Breast epithelium (tissue), 4 donors: ENCODE data around the gene FRMD4A. TPM values are rescaled to one million over a fixed set of nuclear protein-coding genes. Genes with fewer than 3 reads are reported as not detected.
"Not testable (repeated sequence)": the region's sequence is repeated elsewhere in the genome, so short reads cannot be mapped to it uniquely, and the experiment has no call there.

Source experiments
- DNase-seq, 2 donors: peaks; one replicate each; pipeline ENCODE4 v3.0.0-alpha.2; 2019; ENCODE audit warnings: low spot score in 2 of 2
- H3K27ac ChIP-seq, 2 donors: fragments of 200-600 bp; sonication (generic) in 1 of 2; one replicate each; pipeline ENCODE4 v1.5.1; 2016 to 2019; ENCODE audit warnings: mild to moderate bottlenecking in 1 of 2
- H3K27me3 ChIP-seq, 2 donors: fragments of 200-600 bp; sonication (generic) in 1 of 2; one replicate each; pipeline versions ENCODE4 v1.5.1 to v1.6.0; 2017 to 2019; ENCODE audit warnings: control low read depth in 1 of 2, mild to moderate bottlenecking in 1 of 2
- H3K36me3 ChIP-seq: fragments of 200-600 bp; one replicate; pipeline ENCODE4 v1.5.1; 2019
- H3K4me1 ChIP-seq, 2 donors: fragments of 200-600 bp; sonication (generic); one replicate each; pipeline ENCODE4 v1.5.1; 2016 to 2019; ENCODE audit warnings: control low read depth in 1 of 2
- H3K4me3 ChIP-seq, 3 donors: fragments of 200-600 bp; sonication (generic); 1 replicate in 2 of 3; 2 replicates in 1 of 3; pipeline ENCODE4 v1.5.1; 2016 to 2019; ENCODE audit warnings: mild to moderate bottlenecking in 3 of 3, moderate library complexity in 2 of 3
- H3K9me3 ChIP-seq, 2 donors: fragments of 200-600 bp; sonication (generic) in 1 of 2; one replicate each; pipeline ENCODE4 v1.5.1; 2016 to 2019; ENCODE audit warnings: control low read depth in 1 of 2
- CTCF ChIP-seq, 3 donors: fragments of 450-650 bp; IDR thresholded peaks; one replicate each; pipeline ENCODE4 v1.5.1; 2016 to 2017; ENCODE audit warnings: antibody characterized with exemption in 3 of 3, mild to moderate bottlenecking in 3 of 3, moderate library complexity in 3 of 3
- POLR2A ChIP-seq: fragments of 450-650 bp; IDR thresholded peaks from one replicate; pipeline ENCODE4 v1.6.1; 2016; ENCODE audit warnings: antibody characterized with exemption, mild to moderate bottlenecking, moderate library complexity
- POLR2AphosphoS5 ChIP-seq, 3 donors: sonication (generic); formaldehyde crosslinking; IDR thresholded peaks; one replicate each; pipeline ENCODE4 v1.6.1; 2017; ENCODE audit warnings: antibody characterized with exemption in 3 of 3
- intact Hi-C: fragments of 100-400 bp; cut with DNase I; formaldehyde crosslinking; loops from one replicate; pipeline ENCODE4 v1.15.1; 2023; ENCODE audit warnings: low total_unique reads
- total RNA-seq, 3 donors: library from RNA; depleted of rRNA; stranded (reverse); fragments of >200 nt; gene quantifications; one replicate each; pipeline ENCODE4 v1.1.0, GENCODE V29; 2016

FRMD4A gene
- total RNA-seq, 3 donors from 2014 or later: 27.5 to 107 (median 34.4) TPM

- DNase-seq: no peak
- intact Hi-C loops: no loop called here
- Histone ChIP-seq H3K27me3 (no peaks in the 10 kb centered on the region), H3K4me3 (no peak overlapping the region), H3K27ac (no peak overlapping the region), H3K36me3 (no peaks in the 10 kb centered on the region), H3K9me3 (no peaks in the 10 kb centered on the region), H3K4me1 (peaks cover 0 to 10% of the 10 kb centered on the region in 2 donors)
- TF ChIP-seq POLR2A (no peak), POLR2AphosphoS5 (IDR thresholded peaks at IDR 0.05) (no peak), CTCF (IDR thresholded peaks at IDR 0.05) (no peak)
These were observed 614.3 kb downstream of the FRMD4A start for GRCh38 chr10:13716081-13717071.

- H3K4me1 ChIP-seq: not testable (repeated sequence)
These were observed 615.1 kb downstream of the FRMD4A start for GRCh38 chr10:13715596-13715995.

GRCh38 chr10:13715100-13715499 lies 615.6 kb downstream of the FRMD4A start:
- no peak for DNase-seq
- H3K4me3 ChIP-seq: no peak overlapping the region
- intact Hi-C loops: no loop called here
- no peaks in the 10 kb centered on the region for H3K9me3 ChIP-seq
- H3K4me1 ChIP-seq: peaks cover 0 to 10% of the 10 kb centered on the region in 2 donors
- no peaks in the 10 kb centered on the region for H3K36me3 ChIP-seq
- no peak for TF ChIP-seq CTCF (IDR thresholded peaks at IDR 0.05)
- TF ChIP-seq POLR2AphosphoS5 (IDR thresholded peaks at IDR 0.05): no peak
- no peak for TF ChIP-seq POLR2A
- H3K27me3 ChIP-seq: no peaks in the 10 kb centered on the region
- no peak overlapping the region for H3K27ac ChIP-seq

More at GRCh38 chr10:13715596-13715995, 615.1 kb downstream of the FRMD4A start:
- intact Hi-C loops, H3K9me3 ChIP-seq, H3K36me3 ChIP-seq, DNase-seq, H3K27ac ChIP-seq, H3K27me3 ChIP-seq, H3K4me3 ChIP-seq: not testable (repeated sequence)

- no peaks in the 10 kb centered on the region for H3K27me3 ChIP-seq
- peak overlapping the region in 1 of 2 donors; percentile 69 for H3K27ac ChIP-seq
- peaks cover 4 to 6% of the 10 kb centered on the region in 2 donors for H3K4me1 ChIP-seq
- H3K9me3 ChIP-seq: no peaks in the 10 kb centered on the region
- H3K4me3 ChIP-seq: no peak overlapping the region
- intact Hi-C loops: no loop called here
- no peak for DNase-seq
- no peaks in the 10 kb centered on the region for H3K36me3 ChIP-seq
- TF ChIP-seq POLR2A (no peak), CTCF (IDR thresholded peaks at IDR 0.05) (no peak), POLR2AphosphoS5 (IDR thresholded peaks at IDR 0.05) (peak in 1 of 3 donors; percentile 43)
These were observed 617.7 kb downstream of the FRMD4A start for GRCh38 chr10:13712837-13713581.

- H3K27ac ChIP-seq: peak overlapping the region in 1 of 2 donors; percentile 69
These were observed 618.3 kb downstream of the FRMD4A start for GRCh38 chr10:13712476-13712836.

More at GRCh38 chr10:13712476-13712836, 618.3 kb downstream of the FRMD4A start:
- intact Hi-C loops: no loop called here
- H3K9me3 ChIP-seq: no peaks in the 10 kb centered on the region
- no peak for DNase-seq
- peaks cover 4 to 7% of the 10 kb centered on the region in 2 donors for H3K4me1 ChIP-seq
- no peak overlapping the region for H3K4me3 ChIP-seq
- no peak for TF ChIP-seq POLR2A
- no peak for TF ChIP-seq CTCF (IDR thresholded peaks at IDR 0.05)
- TF ChIP-seq POLR2AphosphoS5 (IDR thresholded peaks at IDR 0.05): no peak
- H3K36me3 ChIP-seq: no peaks in the 10 kb centered on the region
- no peaks in the 10 kb centered on the region for H3K27me3 ChIP-seq
